H9 (cell line): ENCODE measurements around the gene MYO1E. TPM values are rescaled to one million over a fixed set of nuclear protein-coding genes. Genes with fewer than 3 reads are reported as not detected.

Experiments
- DNase-seq: peaks from one replicate; pipeline ENCODE4 v3.0.0-alpha.2; 2017
- H2AFZ ChIP-seq: one replicate; pipeline ENCODE4 v1.6.1; 2013; ENCODE audit warnings: mild to moderate bottlenecking, low read length, control low read depth, moderate library complexity
- H2AK5ac ChIP-seq: 2 replicates; pipeline ENCODE4 v1.6.1; 2013; ENCODE audit warnings: low read length, control low read depth, mixed read lengths; ENCODE audit not compliant: insufficient read length
- H2BK120ac ChIP-seq: one replicate; pipeline ENCODE4 v1.6.1; 2013; ENCODE audit warnings: low read depth, mild to moderate bottlenecking, low read length, control low read depth, inconsistent platforms; ENCODE audit not compliant: poor library complexity, severe bottlenecking
- H2BK12ac ChIP-seq: 2 replicates; pipeline ENCODE4 v1.6.1; 2013; ENCODE audit warnings: low read length, control low read depth, mixed read lengths, low read depth; ENCODE audit not compliant: insufficient read length
- H2BK15ac ChIP-seq: 2 replicates; pipeline ENCODE4 v1.6.1; 2013; ENCODE audit warnings: low read depth, low read length, control low read depth
- H2BK20ac ChIP-seq: one replicate; pipeline ENCODE4 v1.6.1; 2013; ENCODE audit warnings: low read depth, mild to moderate bottlenecking, low read length, control low read depth, inconsistent platforms; ENCODE audit not compliant: poor library complexity, severe bottlenecking
- H2BK5ac ChIP-seq: 2 replicates; pipeline ENCODE4 v1.6.1; 2013; ENCODE audit warnings: low read length, control low read depth, mixed read lengths; ENCODE audit not compliant: insufficient read length
- H3K14ac ChIP-seq: 2 replicates; pipeline ENCODE4 v1.6.1; 2013; ENCODE audit warnings: low read length, control low read depth; ENCODE audit not compliant: insufficient read depth
- H3K18ac ChIP-seq: 2 replicates; pipeline ENCODE4 v1.6.1; 2013; ENCODE audit warnings: low read depth, mild to moderate bottlenecking, mixed read lengths, low read length, control low read depth; ENCODE audit not compliant: insufficient read length
- H3K23ac ChIP-seq: 2 replicates; pipeline ENCODE4 v1.6.1; 2013; ENCODE audit warnings: low read length, control low read depth, mixed read lengths, low read depth; ENCODE audit not compliant: insufficient read length
- H3K23me2 ChIP-seq: 2 replicates; pipeline ENCODE4 v1.6.1; 2013; ENCODE audit warnings: low read depth, mild to moderate bottlenecking, mixed read lengths, low read length, control low read depth; ENCODE audit not compliant: insufficient read length, poor library complexity, severe bottlenecking
- H3K27ac ChIP-seq: 2 replicates; pipeline ENCODE4 v1.5.1; 2013; ENCODE audit warnings: low read length, control low read depth, mixed read lengths, low read depth; ENCODE audit not compliant: insufficient read length
- H3K27me3 ChIP-seq: 2 replicates; pipeline ENCODE4 v1.6.1; 2013; ENCODE audit warnings: low read length, control low read depth, inconsistent platforms; ENCODE audit not compliant: insufficient read depth
- H3K4ac ChIP-seq: 2 replicates; pipeline ENCODE4 v1.6.1; 2013; ENCODE audit warnings: low read depth, mild to moderate bottlenecking, control low read depth, inconsistent platforms, low read length, moderate library complexity
- H3K4me1 ChIP-seq: 2 replicates; pipeline ENCODE4 v1.6.1; 2013; ENCODE audit warnings: low read length, control low read depth, inconsistent platforms; ENCODE audit not compliant: insufficient read depth
- H3K4me2 ChIP-seq: 2 replicates; pipeline ENCODE4 v1.6.1; 2013; ENCODE audit warnings: low read length, control low read depth, mixed read lengths; ENCODE audit not compliant: insufficient read length, insufficient read depth
- H3K56ac ChIP-seq: 2 replicates; pipeline ENCODE4 v1.6.1; 2013; ENCODE audit warnings: low read depth, mild to moderate bottlenecking, mixed read lengths, low read length, control low read depth; ENCODE audit not compliant: insufficient read length
- H3K79me1 ChIP-seq: 2 replicates; pipeline ENCODE4 v1.6.1; 2013; ENCODE audit warnings: low read depth, mild to moderate bottlenecking, moderate library complexity, low read length, control low read depth, inconsistent platforms; ENCODE audit not compliant: insufficient read depth, poor library complexity, severe bottlenecking
- H3K79me2 ChIP-seq: 2 replicates; pipeline ENCODE4 v1.6.1; 2013; ENCODE audit warnings: low read length, control low read depth, inconsistent platforms; ENCODE audit not compliant: insufficient read depth
- H3K9ac ChIP-seq: 2 replicates; pipeline ENCODE4 v1.6.1; 2013; ENCODE audit warnings: low read length, control low read depth, mixed read lengths; ENCODE audit not compliant: insufficient read length; ENCODE audit errors: extremely low read depth
- H3K9me3 ChIP-seq: one replicate; pipeline ENCODE4 v1.6.1; 2013; ENCODE audit warnings: low read depth, low read length, inconsistent platforms; ENCODE audit not compliant: control insufficient read depth
- H3T11ph ChIP-seq: one replicate; pipeline ENCODE4 v1.6.1; 2013; ENCODE audit warnings: mild to moderate bottlenecking, low read length, control low read depth, inconsistent platforms
- H4K20me1 ChIP-seq: one replicate; pipeline ENCODE4 v1.6.1; 2013; ENCODE audit not compliant: control insufficient read depth, insufficient read length, insufficient read depth
- H4K5ac ChIP-seq: 2 replicates; pipeline ENCODE4 v1.6.1; 2013; ENCODE audit warnings: low read depth, mild to moderate bottlenecking, mixed read lengths, low read length, control low read depth; ENCODE audit not compliant: insufficient read length
- H4K8ac ChIP-seq: replicated peaks from 2 replicates; pipeline ENCODE4 v1.6.1; 2013; ENCODE audit warnings: low read length, control low read depth, mixed read lengths, low read depth; ENCODE audit not compliant: insufficient read length
- H4K91ac ChIP-seq: 2 replicates; pipeline ENCODE4 v1.6.1; 2013; ENCODE audit warnings: low read depth, mild to moderate bottlenecking, moderate library complexity, mixed read lengths, low read length, control low read depth; ENCODE audit not compliant: insufficient read length
- H3K27ac Mint-ChIP-seq, 3 experiments: 2 replicates in 2 of 3; 3 replicates in 1 of 3; pipeline ENCODE4 v1.8.0; 2020 to 2021; ENCODE audit warnings: mixed read lengths in 3 of 3, mild to moderate bottlenecking in 1 of 3, moderate library complexity in 1 of 3
- H3K27me3 Mint-ChIP-seq: 2 replicates; pipeline ENCODE4 v1.8.0; 2021; ENCODE audit warnings: low read depth, mild to moderate bottlenecking, moderate library complexity, mixed read lengths
- H3K36me3 Mint-ChIP-seq, 3 experiments: 2 replicates in 2 of 3; 3 replicates in 1 of 3; pipeline ENCODE4 v1.8.0; 2020 to 2021; ENCODE audit warnings: low read depth in 3 of 3, mixed read lengths in 3 of 3; ENCODE audit not compliant: insufficient read depth in 1 of 3
- H3K4me1 Mint-ChIP-seq, 2 experiments: 2 replicates each; pipeline ENCODE4 v1.8.0; 2020; ENCODE audit warnings: mixed read lengths in 2 of 2
- H3K4me3 Mint-ChIP-seq, 2 experiments: 2 replicates in 1 of 2; 3 replicates in 1 of 2; pipeline ENCODE4 v1.8.0; 2020 to 2021; ENCODE audit warnings: mild to moderate bottlenecking in 2 of 2, mixed read lengths in 2 of 2, moderate library complexity in 1 of 2
- H3K9me3 Mint-ChIP-seq, 2 experiments: 2 replicates in 1 of 2; 3 replicates in 1 of 2; pipeline ENCODE4 v1.8.0; 2020; ENCODE audit warnings: mild to moderate bottlenecking in 2 of 2, mixed read lengths in 2 of 2, moderate library complexity in 1 of 2
- CTCF ChIP-seq: fragments of 200-600 bp; sonication (generic); conservative IDR thresholded peaks from 3 replicates; pipeline ENCODE4 v1.8.0; 2021; ENCODE audit warnings: antibody characterized with exemption, mild to moderate bottlenecking
- WGBS: extraction: QIAGEN DNeasy Blood & Tissue Kit; methylation state at CpG from one replicate; pipeline ENCODE4 v1.1.7; 2013; ENCODE audit warnings: missing lambda C conversion rate, low lambda C conversion rate, mixed read lengths; ENCODE audit not compliant: insufficient read length; ENCODE audit errors: extremely low coverage; 5-methylcytosine and 5-hydroxymethylcytosine counted together
- total RNA-seq: library from RNA; stranded (reverse); gene quantifications from 2 replicates; pipeline ENCODE4 v1.2.1, GENCODE V29; 2021

MYO1E gene
- total RNA-seq, 1 experiment from 2014 or later, result 235 TPM

- H3K56ac ChIP-seq, result no peak overlapping the region
- H3K27ac Mint-ChIP-seq, result peak overlapping the region in 2 of 3 experiments; percentile 45 to 52; a peak in 1 of 7 replicates
- no peak overlapping the region for H3K27ac ChIP-seq
- no peaks in the 10 kb centered on the region for H3K23me2 ChIP-seq
- peaks cover 2 to 4% of the 10 kb centered on the region in 2 experiments; a peak in 2 of 4 replicates for H3K4me1 Mint-ChIP-seq
- H3K79me1 ChIP-seq, result no peaks in the 10 kb centered on the region
- H4K8ac ChIP-seq, result no peak overlapping the region
- H3K18ac ChIP-seq, result no peak overlapping the region
- no peaks in the 10 kb centered on the region for H3K27me3 ChIP-seq
- H3K27me3 Mint-ChIP-seq, result no peaks in the 10 kb centered on the region
- no peak overlapping the region for H2AFZ ChIP-seq
- no peak overlapping the region for H2BK5ac ChIP-seq
- no peak overlapping the region for H2BK20ac ChIP-seq
- no peak overlapping the region for H3K4ac ChIP-seq
- H3T11ph ChIP-seq, result no peak overlapping the region
- H3K14ac ChIP-seq, result no peak overlapping the region
- no peaks in the 10 kb centered on the region for H3K9me3 Mint-ChIP-seq
- H4K20me1 ChIP-seq, result no peaks in the 10 kb centered on the region
- no peak for DNase-seq
- H3K4me2 ChIP-seq, result no peak overlapping the region
- H2BK15ac ChIP-seq, result no peak overlapping the region
- H3K4me1 ChIP-seq, result no peaks in the 10 kb centered on the region
- H4K91ac ChIP-seq, result no peak overlapping the region
- H3K9me3 ChIP-seq, result no peaks in the 10 kb centered on the region
- no peak overlapping the region for H3K9ac ChIP-seq
- no peak overlapping the region for H2BK12ac ChIP-seq
- no peak for TF ChIP-seq CTCF
- WGBS, result no CpG with 5 or more reads among the region's 9 CpGs
- H3K79me2 ChIP-seq, result no peaks in the 10 kb centered on the region
- H2AK5ac ChIP-seq, result no peak overlapping the region
- H2BK120ac ChIP-seq, result no peak overlapping the region
- H4K5ac ChIP-seq, result no peak overlapping the region
- H3K23ac ChIP-seq, result no peak overlapping the region
- peaks cover 13 to 73% (median 69%) of the 10 kb centered on the region in 3 experiments for H3K36me3 Mint-ChIP-seq
- no peak overlapping the region for H3K4me3 Mint-ChIP-seq
Observed at GRCh38 chr15:59159210-59159609, 213.5 kb downstream of the MYO1E start.
